HepG2 (cell line): ENCODE measurements around the gene UBE2N. TPM values are rescaled to one million over a fixed set of nuclear protein-coding genes. Genes with fewer than 3 reads are reported as not detected.

Experiments
- ATAC-seq: fragments of 200-7000 bp; cut with Tn5 transposase; 3 replicates; pipeline ENCODE4 v1.9.1; 2020; ENCODE audit warnings: mild to moderate bottlenecking, moderate library complexity
- BruUV-seq: library from RNA; stranded (reverse); fragments of 400-500 nt; replicated peaks from 2 replicates; lab custom pipeline; 2021; lab: Mats Ljungman, UMichigan
- CTCF ChIA-PET: fragments of 300-600 bp; formaldehyde crosslinking; extraction: SDS; loops from one replicate; lab custom pipeline; 2021; ENCODE audit warnings: low total read pairs, inconsistent platforms, low intra/inter-chr PET ratio; lab: Yijun Ruan, JAX
- POLR2A ChIA-PET: fragments of 350-600 bp; sonication (Branson Sonifier 250); formaldehyde crosslinking; loops from one replicate; lab custom pipeline; 2020; ENCODE audit warnings: antibody characterized with exemption, inconsistent platforms; lab: Yijun Ruan, JAX
- DNase-seq: peaks from one replicate; pipeline ENCODE4 v3.0.0-alpha.2; 2015; ENCODE audit warnings: low spot score
- FAIRE-seq: peaks from 3 replicates; lab custom pipeline; 2011; peaks lifted over from hg19 to GRCh38; lab: Jason Lieb, UNC
- H2AFZ ChIP-seq: one replicate; pipeline ENCODE4 v1.6.1; 2011; ENCODE audit warnings: low read length, inconsistent platforms
- H3K27ac ChIP-seq: fragments of 300-600 bp; 3 replicates; pipeline ENCODE4 v1.8.0; 2011; ENCODE audit warnings: mixed run types, mild to moderate bottlenecking, mixed read lengths, low read length, inconsistent platforms; ENCODE audit not compliant: insufficient read depth; ENCODE audit errors: extremely low read length
- H3K27me3 ChIP-seq, 2 experiments: fragments of 200-600 bp in 1 of 2; 2 replicates in 1 of 2; 3 replicates in 1 of 2; pipeline versions ENCODE4 v1.6.0 to v1.8.0; 2011; ENCODE audit warnings: low read length in 2 of 2, mild to moderate bottlenecking in 2 of 2, moderate library complexity in 2 of 2, inconsistent platforms in 1 of 2; ENCODE audit not compliant: insufficient read depth in 2 of 2, control insufficient read depth in 1 of 2
- H3K36me3 ChIP-seq, 2 experiments: fragments of 200-600 bp in 1 of 2; replicated peaks in 1 of 2; 2 replicates in 1 of 2; 3 replicates in 1 of 2; pipeline versions ENCODE4 v1.5.1 to v1.8.0; 2011; ENCODE audit warnings: low read length in 2 of 2, inconsistent platforms in 1 of 2; ENCODE audit not compliant: insufficient read depth in 2 of 2, control insufficient read depth in 1 of 2
- H3K4me1 ChIP-seq: 2 replicates; pipeline ENCODE4 v1.5.1; 2012; ENCODE audit warnings: low read length, inconsistent platforms; ENCODE audit not compliant: insufficient read depth
- H3K4me2 ChIP-seq: 2 replicates; pipeline ENCODE4 v1.6.0; 2011; ENCODE audit warnings: low read depth, low read length, inconsistent platforms
- H3K4me3 ChIP-seq, 3 experiments: fragments of 200-600 bp in 1 of 3; sonication (generic), shearing (Covaris generic) in 1 of 3; replicated peaks in 1 of 3; 2 replicates each; pipeline ENCODE4 v1.5.1; 2011 to 2016; ENCODE audit warnings: low read length in 3 of 3, inconsistent platforms in 2 of 3, low read depth in 2 of 3, mild to moderate bottlenecking in 2 of 3, control low read depth in 1 of 3, mixed read lengths in 1 of 3; ENCODE audit not compliant: insufficient read depth in 1 of 3
- H3K79me2 ChIP-seq: one replicate; pipeline ENCODE4 v1.6.1; 2011; ENCODE audit warnings: low read length, inconsistent platforms; ENCODE audit not compliant: insufficient read depth
- H3K9ac ChIP-seq: 2 replicates; pipeline ENCODE4 v1.6.0; 2011; ENCODE audit warnings: mild to moderate bottlenecking, low read depth, low read length, inconsistent platforms; ENCODE audit not compliant: insufficient read depth
- H3K9me3 ChIP-seq: 2 replicates; pipeline ENCODE4 v1.5.1; 2012; ENCODE audit warnings: mild to moderate bottlenecking, low read length
- H4K20me1 ChIP-seq: 2 replicates; pipeline ENCODE4 v1.6.0; 2011; ENCODE audit warnings: inconsistent platforms, mild to moderate bottlenecking, low read length, moderate library complexity; ENCODE audit not compliant: insufficient read depth
- CCDC6 ChIP-seq: sonication (generic); formaldehyde crosslinking; IDR thresholded peaks from 2 replicates; pipeline ENCODE4 v1.8.1; 2022; ENCODE audit warnings: mild to moderate bottlenecking, missing genetic modification reagents, moderate library complexity
- CEBPB ChIP-seq: IDR thresholded peaks from 2 replicates; pipeline ENCODE4 v1.6.1; 2011; ENCODE audit warnings: low read depth, low read length, improper control_type of control experiment, borderline replicate concordance
- HNF4A ChIP-seq: sonication (generic); formaldehyde crosslinking; IDR thresholded peaks from 2 replicates; pipeline ENCODE4 v1.4.0; 2020; ENCODE audit warnings: missing genetic modification reagents
- IKZF1 ChIP-seq: fragments of 450-650 bp; IDR thresholded peaks from 2 replicates; pipeline ENCODE4 v1.7.1; 2016
- ZNF232 ChIP-seq: sonication (generic); formaldehyde crosslinking; IDR thresholded peaks from 2 replicates; pipeline ENCODE4 v1.4.0; 2020; ENCODE audit warnings: missing genetic modification reagents, borderline replicate concordance
- WGBS: methylation state at CpG from one replicate; pipeline ENCODE4 v1.1.6; 2017; ENCODE audit warnings: low lambda C conversion rate; 5-methylcytosine and 5-hydroxymethylcytosine counted together
- in situ Hi-C: cut with HindIII; loops from 2 replicates; pipeline ENCODE4 v1.10.0; 2017; ENCODE audit warnings: low pct_unique_long_range_greater_than_20kb; ENCODE audit not compliant: extremely low pct_ligation_motif_present
- intact Hi-C: fragments of 100-400 bp; cut with micrococcal nuclease; formaldehyde crosslinking; loops from one replicate; pipeline ENCODE4 v1.10.0; 2022; ENCODE audit not compliant: unreplicated experiment
- polyA plus RNA-seq, 8 experiments: library from polyadenylated mRNA; depleted of rRNA in 3 of 8; stranded (reverse) in 7 of 8; unstranded in 1 of 8; fragments of >200 nt; fragmentation: Illumina TruSeq in 4 of 8; extraction: Trizol in 4 of 8; gene quantifications; 2 replicates each; pipeline versions ENCODE4 v1.2.1 to v1.2.3, GENCODE V29; 2011 to 2016; ENCODE audit warnings: low read depth in 4 of 8, missing spikeins in 1 of 8, mixed read lengths in 1 of 8; ENCODE audit not compliant: insufficient read depth in 1 of 8
- total RNA-seq, 5 experiments: library from RNA; depleted of rRNA; stranded (reverse); fragments of >200 nt; fragmentation: Illumina TruSeq; extraction: Trizol; gene quantifications; 2 replicates each; pipeline ENCODE4 v1.2.3, GENCODE V29; 2016; ENCODE audit warnings: low read depth in 1 of 5
- TF ChIP-seq, protein P1 (sequence below): sonication (generic); formaldehyde crosslinking; IDR thresholded peaks from 2 replicates; pipeline ENCODE4 v1.5.0; 2020; ENCODE audit warnings: mild to moderate bottlenecking, missing genetic modification reagents

The UBE2N gene
- total and polyA plus RNA-seq, 2 of the 13 experiments (the other 11 are each of a cell fraction or from before 2014, with no cell fraction given) = 188 to 197 TPM

DNA sequence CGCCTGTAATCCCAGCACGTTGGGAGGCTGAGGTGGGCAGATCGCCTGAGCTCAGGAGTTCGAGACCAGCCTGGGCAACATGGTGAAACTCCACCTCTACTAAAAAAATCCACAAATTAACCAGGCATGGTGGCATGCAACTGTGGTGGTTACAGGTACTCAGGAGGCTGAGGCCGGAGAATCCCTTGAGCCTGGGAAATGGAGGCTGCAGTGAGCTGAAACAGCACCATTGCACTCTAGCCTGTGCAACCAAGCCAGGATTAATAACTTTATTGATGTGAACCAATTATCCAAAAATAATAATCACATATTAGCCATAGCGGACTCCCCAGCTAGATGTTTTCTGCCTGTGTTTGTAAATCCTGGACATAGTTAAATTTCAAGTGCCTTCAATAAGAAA is 65.8 kb downstream of the UBE2N start:
- no peak overlapping the region for H2AFZ ChIP-seq
- no peaks in the 10 kb centered on the region for H3K9me3 ChIP-seq
- peaks cover 16% of the 10 kb centered on the region for H4K20me1 ChIP-seq
- in situ Hi-C loops = loop anchor here (25.0 kb wide), 1 partner anchor 239 kb away; no protein-coding TSS in a partner anchor
- no peaks in the 10 kb centered on the region; a peak in 1 of 5 replicates for H3K27me3 ChIP-seq
- ChIA-PET POLR2A (interaction anchor here (0.6 to 1.7 kb wide), 7 partner anchors 61 to 481 kb away, joined by 3 to 7 read pairs (median 4); no protein-coding TSS in a partner anchor), CTCF (no interaction called here)
- TF ChIP-seq IKZF1 (no peak), CEBPB (no peak), HNF4A (CRISPR knock-in tag) (no peak), CCDC6 (CRISPR knock-in tag) (no peak), ZNF232 (CRISPR knock-in tag) (no peak)
- TF ChIP-seq, protein P1, sequence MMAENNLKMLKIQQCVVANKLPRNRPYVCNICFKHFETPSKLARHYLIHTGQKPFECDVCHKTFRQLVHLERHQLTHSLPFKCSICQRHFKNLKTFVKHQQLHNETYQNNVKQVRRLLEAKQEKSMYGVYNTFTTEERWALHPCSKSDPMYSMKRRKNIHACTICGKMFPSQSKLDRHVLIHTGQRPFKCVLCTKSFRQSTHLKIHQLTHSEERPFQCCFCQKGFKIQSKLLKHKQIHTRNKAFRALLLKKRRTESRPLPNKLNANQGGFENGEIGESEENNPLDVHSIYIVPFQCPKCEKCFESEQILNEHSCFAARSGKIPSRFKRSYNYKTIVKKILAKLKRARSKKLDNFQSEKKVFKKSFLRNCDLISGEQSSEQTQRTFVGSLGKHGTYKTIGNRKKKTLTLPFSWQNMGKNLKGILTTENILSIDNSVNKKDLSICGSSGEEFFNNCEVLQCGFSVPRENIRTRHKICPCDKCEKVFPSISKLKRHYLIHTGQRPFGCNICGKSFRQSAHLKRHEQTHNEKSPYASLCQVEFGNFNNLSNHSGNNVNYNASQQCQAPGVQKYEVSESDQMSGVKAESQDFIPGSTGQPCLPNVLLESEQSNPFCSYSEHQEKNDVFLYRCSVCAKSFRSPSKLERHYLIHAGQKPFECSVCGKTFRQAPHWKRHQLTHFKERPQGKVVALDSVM = peak; percentile 85
- FAIRE-seq (no peak), DNase-seq (no peak), ATAC-seq (no peak)
- H3K79me2 ChIP-seq = peaks cover 53% of the 10 kb centered on the region
- intact Hi-C loops = loop anchor here (2.0 to 5.0 kb wide), 2 partner anchors 61 to 249 kb away; no protein-coding TSS in a partner anchor
- no TSS peak for BruUV-seq
- H3K4me2 ChIP-seq = peak overlapping the region; percentile 94
- peak overlapping the region; percentile 89 to 96 (median 94); a peak in 5 of 6 replicates for H3K4me3 ChIP-seq
- H3K36me3 ChIP-seq = no peaks in the 10 kb centered on the region
- peak overlapping the region; percentile 86 for H3K27ac ChIP-seq
- 97% methylated on average over 6 of the region's 6 CpGs for WGBS
- H3K4me1 ChIP-seq = peaks cover 45% of the 10 kb centered on the region
- H3K9ac ChIP-seq = peak overlapping the region; percentile 95
